Uterus (tissue), 4 donors: ENCODE measurements around the gene ZMYND10. TPM values are rescaled to one million over a fixed set of nuclear protein-coding genes. Genes with fewer than 3 reads are reported as not detected.

ENCODE experiments used
- DNase-seq, 2 donors: peaks; one replicate each; pipeline ENCODE4 v3.0.0-alpha.2; 2019 to 2020
- H3K27ac ChIP-seq, 2 donors: fragments of 200-600 bp; sonication (generic); 1 replicate in 1 of 2; 2 replicates in 1 of 2; pipeline ENCODE4 v1.5.1; 2016 to 2018
- H3K27me3 ChIP-seq, 2 donors: fragments of 200-600 bp; sonication (generic); one replicate each; pipeline ENCODE4 v1.5.1; 2018 to 2019; ENCODE audit warnings: control low read depth in 1 of 2
- H3K36me3 ChIP-seq, 2 donors: fragments of 200-600 bp; sonication (generic); one replicate each; pipeline ENCODE4 v1.5.1; 2019; ENCODE audit warnings: control low read depth in 1 of 2
- H3K4me1 ChIP-seq, 2 donors: fragments of 200-600 bp; sonication (generic); one replicate each; pipeline ENCODE4 v1.5.1; 2018 to 2019; ENCODE audit warnings: control low read depth in 1 of 2
- H3K4me3 ChIP-seq, 2 donors: fragments of 200-600 bp; sonication (generic); 1 replicate in 1 of 2; 2 replicates in 1 of 2; pipeline ENCODE4 v1.5.1; 2018 to 2019; ENCODE audit warnings: mild to moderate bottlenecking in 1 of 2
- H3K9me3 ChIP-seq, 2 donors: fragments of 200-600 bp; sonication (generic); one replicate each; pipeline ENCODE4 v1.5.1; 2019; ENCODE audit warnings: control low read depth in 1 of 2
- POLR2A ChIP-seq, 2 donors: fragments of 450-650 bp; IDR thresholded peaks; one replicate each; pipeline ENCODE4 v1.6.1; 2016; ENCODE audit warnings: antibody characterized with exemption in 2 of 2, mild to moderate bottlenecking in 1 of 2, moderate library complexity in 1 of 2
- intact Hi-C: fragments of 100-400 bp; cut with DNase I; formaldehyde crosslinking; loops from one replicate; pipeline ENCODE4 v1.15.1; 2023; ENCODE audit warnings: low total_unique reads
- total RNA-seq, 4 donors: library from RNA; depleted of rRNA in 3 of 4; stranded (reverse); fragments of >200 nt in 3 of 4; gene quantifications; one replicate each; pipeline versions ENCODE4 v1.1.0 to v1.2.4, GENCODE V29; 2014 to 2023
- TF ChIP-seq, protein P1 (sequence below), 4 experiments: fragments of 200-600 bp in 2 of 4; fragments of 450-650 bp in 2 of 4; sonication (generic) in 2 of 4; IDR thresholded peaks; one replicate each; pipeline ENCODE4 v1.5.1; 2016 to 2019; ENCODE audit warnings: antibody characterized with exemption in 4 of 4, mild to moderate bottlenecking in 2 of 4, moderate library complexity in 1 of 4
- donor health status: DM: yes; HTN: yes; CAD: no.

ZMYND10 gene
- total RNA-seq, 4 donors from 2014 or later, result 1.5 to 11.4 (median 4.9) TPM

DNA sequence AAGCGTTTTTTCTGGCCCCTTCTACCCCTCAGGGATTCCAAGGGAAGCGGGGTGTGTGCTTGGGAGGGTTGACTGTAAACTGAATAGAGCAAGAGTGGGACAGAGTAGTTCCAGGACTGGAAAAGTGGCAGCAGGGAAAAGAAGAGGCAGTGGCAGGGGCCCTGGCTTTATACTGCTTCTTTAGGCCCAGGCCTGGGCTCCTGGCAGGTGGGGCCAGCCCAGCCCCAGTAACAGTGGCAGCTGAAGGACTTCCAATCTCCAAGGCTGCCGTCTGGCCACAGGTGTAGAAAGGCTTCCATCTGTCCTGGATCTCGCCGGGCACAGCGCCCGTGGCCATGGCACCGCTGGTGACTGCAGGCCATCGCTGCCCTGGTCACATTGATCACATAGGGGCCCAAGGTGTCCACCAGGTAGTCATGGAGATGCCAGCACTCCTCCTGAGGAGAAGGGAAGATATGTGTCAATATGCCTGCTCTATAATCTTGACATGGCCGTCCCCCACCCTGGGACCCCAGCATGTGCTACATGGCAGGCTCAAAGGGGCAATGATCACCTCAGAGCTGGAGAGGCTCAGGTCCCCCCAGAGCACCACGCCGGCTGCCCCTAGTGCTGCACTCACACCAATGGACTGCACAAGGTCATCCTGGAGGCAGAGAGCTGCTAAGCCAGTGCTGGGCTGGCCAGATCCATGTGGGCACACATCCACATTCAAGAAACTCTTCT lies 52.3 kb downstream of the ZMYND10 start:
- Histone ChIP-seq H3K27ac (peak overlapping the region; percentile 64 to 75), H3K27me3 (no peaks in the 10 kb centered on the region), H3K9me3 (no peaks in the 10 kb centered on the region), H3K4me3 (peak overlapping the region in 1 of 2 donors; percentile 35), H3K36me3 (no peaks in the 10 kb centered on the region), H3K4me1 (peaks cover 0 to 10% of the 10 kb centered on the region in 2 donors)
- DNase-seq, result peak in 1 of 2 donors; percentile 34
- intact Hi-C loops, result no loop called here
- no peak for TF ChIP-seq POLR2A (IDR thresholded peaks at IDR 0.05)
- TF ChIP-seq, protein P1, sequence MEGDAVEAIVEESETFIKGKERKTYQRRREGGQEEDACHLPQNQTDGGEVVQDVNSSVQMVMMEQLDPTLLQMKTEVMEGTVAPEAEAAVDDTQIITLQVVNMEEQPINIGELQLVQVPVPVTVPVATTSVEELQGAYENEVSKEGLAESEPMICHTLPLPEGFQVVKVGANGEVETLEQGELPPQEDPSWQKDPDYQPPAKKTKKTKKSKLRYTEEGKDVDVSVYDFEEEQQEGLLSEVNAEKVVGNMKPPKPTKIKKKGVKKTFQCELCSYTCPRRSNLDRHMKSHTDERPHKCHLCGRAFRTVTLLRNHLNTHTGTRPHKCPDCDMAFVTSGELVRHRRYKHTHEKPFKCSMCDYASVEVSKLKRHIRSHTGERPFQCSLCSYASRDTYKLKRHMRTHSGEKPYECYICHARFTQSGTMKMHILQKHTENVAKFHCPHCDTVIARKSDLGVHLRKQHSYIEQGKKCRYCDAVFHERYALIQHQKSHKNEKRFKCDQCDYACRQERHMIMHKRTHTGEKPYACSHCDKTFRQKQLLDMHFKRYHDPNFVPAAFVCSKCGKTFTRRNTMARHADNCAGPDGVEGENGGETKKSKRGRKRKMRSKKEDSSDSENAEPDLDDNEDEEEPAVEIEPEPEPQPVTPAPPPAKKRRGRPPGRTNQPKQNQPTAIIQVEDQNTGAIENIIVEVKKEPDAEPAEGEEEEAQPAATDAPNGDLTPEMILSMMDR (IDR thresholded peaks at IDR 0.05), result no peak

DNA sequence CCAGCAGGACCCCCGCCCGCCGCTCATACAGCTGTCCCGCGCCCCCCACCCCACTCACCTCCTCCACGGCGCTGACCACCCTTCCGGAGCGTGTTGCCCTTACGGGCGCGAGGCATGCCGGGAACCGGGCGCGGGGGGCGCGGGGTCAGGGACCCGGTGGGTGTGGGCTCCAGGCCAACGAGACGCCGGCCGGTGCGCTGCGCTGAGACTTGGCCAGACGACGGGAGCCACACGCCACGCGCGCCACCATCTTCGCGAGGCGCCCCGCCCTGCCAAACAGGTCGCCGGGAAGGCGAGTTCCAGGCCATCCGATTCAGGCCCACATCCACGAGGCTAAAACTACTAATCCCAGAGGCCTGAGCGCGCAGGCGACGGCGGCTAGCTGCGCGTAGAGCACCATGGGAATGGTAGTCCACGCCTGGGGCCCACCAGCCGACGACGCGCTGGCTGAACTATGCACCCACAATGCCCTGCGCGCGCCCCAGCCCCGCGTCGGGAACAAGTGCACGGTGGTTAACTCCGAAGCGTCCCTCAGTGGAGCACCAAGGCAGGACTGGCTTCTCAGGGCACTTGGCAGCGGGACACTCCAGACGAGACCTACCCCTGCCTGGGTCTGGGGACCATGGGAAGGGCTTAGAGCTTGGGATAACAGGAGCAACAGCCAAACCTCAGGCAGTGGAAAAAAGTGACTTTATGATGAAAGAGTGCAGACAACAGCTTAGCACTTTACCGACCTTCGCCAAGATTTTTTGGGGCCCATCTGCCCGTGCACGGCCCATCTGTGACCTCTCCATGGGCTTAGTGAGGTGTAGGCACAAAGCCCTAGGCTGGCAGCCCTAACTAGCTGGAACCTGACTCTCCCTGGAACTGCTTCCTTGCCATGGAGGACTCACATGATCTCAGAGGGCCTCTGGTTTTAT lies 53.1 kb downstream of the ZMYND10 start, which contains the start of gene IFRD2:
IFRD2 (minus strand) TSS at position 271 of the 920 bp plus-strand sequence; CDS start at position 116, 155 bp downstream.
- Histone ChIP-seq H3K4me1 (peaks cover 0 to 9% of the 10 kb centered on the region in 2 donors), H3K27ac (peak within 1 kb of the TSS; percentile 83 to 87), H3K4me3 (peak within 1 kb of the TSS; percentile 99 to 100), H3K27me3 (no peaks in the 10 kb centered on the region), H3K9me3 (no peaks in the 10 kb centered on the region), H3K36me3 (no peaks in the 10 kb centered on the region)
- intact Hi-C loops, result no loop called here
- peak; percentile 96 for DNase-seq
- TF ChIP-seq POLR2A (IDR thresholded peaks at IDR 0.05), result peak; percentile 53 to 75
- TF ChIP-seq, protein P1 (IDR thresholded peaks at IDR 0.05), result peak in 2 of 4 experiments; percentile 15 to 37

Other genes starting within 250 kb of the ZMYND10 start
- gene SEMA3F, start 190.4 kb downstream of the ZMYND10 start, total RNA-seq, result 10 to 100 TPM; 10.5 to 33.1 (median 12.9) TPM
- not detected for gene GNAT1, start 154.1 kb downstream of the ZMYND10 start, total RNA-seq
- gene SLC38A3, start 140.5 kb downstream of the ZMYND10 start, total RNA-seq, result 1 to 10 TPM in 1 of 4 donors, under 1 TPM in 1, not detected in 2; 0.69 to 4.1 TPM
- gene GNAI2, start 109.5 kb downstream of the ZMYND10 start, total RNA-seq, result 100 to 1,000 TPM; 123 to 325 (median 173) TPM
- gene SEMA3B, start 76.6 kb downstream of the ZMYND10 start, total RNA-seq, result 100 to 1,000 TPM in 1 of 4 donors, 10 to 100 TPM in 3; 24.1 to 113 (median 77.2) TPM
- gene LSMEM2, start 66.6 kb downstream of the ZMYND10 start, total RNA-seq, result 1 to 10 TPM in 1 of 4 donors, under 1 TPM in 1, not detected in 2; 0.90 to 1.5 TPM
- 10 to 100 TPM; 14.1 to 81.5 (median 25.1) TPM for gene IFRD2, start 53.3 kb downstream of the ZMYND10 start, total RNA-seq
- gene HYAL3, start 46.3 kb downstream of the ZMYND10 start, total RNA-seq, result 1 to 10 TPM in 3 of 4 donors, not detected in 1; 1.9 to 3.9 (median 3.3) TPM
- gene NAA80, start 46.3 kb downstream of the ZMYND10 start, total RNA-seq, result 10 to 100 TPM in 3 of 4 donors, 1 to 10 TPM in 1; 4.7 to 33.5 (median 24.0) TPM
- 10 to 100 TPM in 3 of 4 donors, 1 to 10 TPM in 1; 2.1 to 30.5 (median 22.1) TPM for gene HYAL1, start 42.2 kb downstream of the ZMYND10 start, total RNA-seq
- gene HYAL2, start 23.0 kb downstream of the ZMYND10 start, total RNA-seq, result 100 to 1,000 TPM; 112 to 289 (median 166) TPM
- 10 to 100 TPM in 3 of 4 donors, 1 to 10 TPM in 1; 9.0 to 25.1 (median 21.3) TPM for gene TUSC2, start 17.5 kb downstream of the ZMYND10 start, total RNA-seq
- 100 to 1,000 TPM in 1 of 4 donors, 10 to 100 TPM in 3; 42.1 to 114 (median 44.6) TPM for gene RASSF1, start 4.9 kb downstream of the ZMYND10 start, total RNA-seq
- 10 to 100 TPM; 11.8 to 26.2 (median 16.0) TPM for gene NPRL2, start 5.0 kb upstream of the ZMYND10 start, total RNA-seq
- 10 to 100 TPM in 2 of 4 donors, 1 to 10 TPM in 2; 3.6 to 23.8 (median 11.3) TPM for gene CYB561D2, start 5.1 kb upstream of the ZMYND10 start, total RNA-seq
- gene TMEM115, start 13.8 kb upstream of the ZMYND10 start, total RNA-seq, result 10 to 100 TPM; 24.1 to 61.7 (median 37.0) TPM
- gene CACNA2D2, start 157.9 kb upstream of the ZMYND10 start, total RNA-seq, result 1 to 10 TPM in 2 of 4 donors, under 1 TPM in 1, not detected in 1; under 0.01 to 6.1 (median 5.3) TPM
- 10 to 100 TPM in 3 of 4 donors, 1 to 10 TPM in 1; 7.1 to 21.0 (median 20.7) TPM for gene C3orf18, start 222.0 kb upstream of the ZMYND10 start, total RNA-seq
- 10 to 100 TPM in 2 of 4 donors, 1 to 10 TPM in 1, under 1 TPM in 1; 0.77 to 26.5 (median 11.4) TPM for gene HEMK1, start 223.8 kb upstream of the ZMYND10 start, total RNA-seq